AG09319 (cell line): ENCODE data around the gene UBE2R2.
"Not testable (repeated sequence)": the region's sequence is repeated elsewhere in the genome, so short reads cannot be mapped to it uniquely, and the experiment has no call there.

Experiments
- DNase-seq: peaks from one replicate; pipeline ENCODE4 v3.0.0-alpha.2; 2010; ENCODE audit warnings: low read depth; ENCODE audit errors: extremely low read depth
- TF ChIP-seq, protein P1 (sequence below): IDR thresholded peaks from 2 replicates; pipeline ENCODE4 v1.5.1; 2011; ENCODE audit warnings: low read depth, mild to moderate bottlenecking, inconsistent platforms, low read length, moderate library complexity

Gene UBE2R2

DNA sequence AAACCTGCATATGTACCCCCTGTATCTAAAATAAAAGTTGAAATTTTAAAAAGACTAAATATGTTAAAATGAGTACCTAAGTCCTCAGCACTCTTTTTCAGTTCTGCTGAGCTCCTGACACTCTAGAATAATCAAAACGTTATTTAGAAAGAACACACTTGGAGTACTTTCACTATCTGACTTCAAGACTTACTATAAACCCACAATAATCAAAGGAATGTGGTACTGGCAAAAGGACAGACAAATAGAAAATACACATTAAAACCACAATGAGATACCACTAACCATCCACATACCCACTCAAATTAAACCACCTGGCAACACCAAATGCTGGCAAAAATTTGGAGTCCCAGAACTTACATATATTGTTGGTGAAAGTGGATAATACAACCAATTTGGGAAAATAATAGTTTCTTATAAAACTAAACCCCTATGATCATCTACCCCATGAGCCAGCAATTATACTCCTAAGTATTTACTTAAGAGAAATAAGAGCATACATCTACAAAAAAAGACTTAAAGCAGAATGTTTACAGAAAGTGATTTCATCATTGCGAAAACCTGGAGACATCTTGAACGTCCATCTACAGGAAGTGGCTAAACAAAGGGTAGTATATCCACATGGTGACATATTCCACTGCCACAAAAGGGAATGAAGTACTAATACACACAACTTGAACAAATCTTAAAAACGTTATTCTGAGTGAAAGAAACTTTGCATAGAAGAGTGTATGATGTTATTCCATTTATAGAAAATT is 34.4 kb upstream of the UBE2R2 start:
- TF ChIP-seq, protein P1, sequence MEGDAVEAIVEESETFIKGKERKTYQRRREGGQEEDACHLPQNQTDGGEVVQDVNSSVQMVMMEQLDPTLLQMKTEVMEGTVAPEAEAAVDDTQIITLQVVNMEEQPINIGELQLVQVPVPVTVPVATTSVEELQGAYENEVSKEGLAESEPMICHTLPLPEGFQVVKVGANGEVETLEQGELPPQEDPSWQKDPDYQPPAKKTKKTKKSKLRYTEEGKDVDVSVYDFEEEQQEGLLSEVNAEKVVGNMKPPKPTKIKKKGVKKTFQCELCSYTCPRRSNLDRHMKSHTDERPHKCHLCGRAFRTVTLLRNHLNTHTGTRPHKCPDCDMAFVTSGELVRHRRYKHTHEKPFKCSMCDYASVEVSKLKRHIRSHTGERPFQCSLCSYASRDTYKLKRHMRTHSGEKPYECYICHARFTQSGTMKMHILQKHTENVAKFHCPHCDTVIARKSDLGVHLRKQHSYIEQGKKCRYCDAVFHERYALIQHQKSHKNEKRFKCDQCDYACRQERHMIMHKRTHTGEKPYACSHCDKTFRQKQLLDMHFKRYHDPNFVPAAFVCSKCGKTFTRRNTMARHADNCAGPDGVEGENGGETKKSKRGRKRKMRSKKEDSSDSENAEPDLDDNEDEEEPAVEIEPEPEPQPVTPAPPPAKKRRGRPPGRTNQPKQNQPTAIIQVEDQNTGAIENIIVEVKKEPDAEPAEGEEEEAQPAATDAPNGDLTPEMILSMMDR: no peak
- no peak for DNase-seq

DNA sequence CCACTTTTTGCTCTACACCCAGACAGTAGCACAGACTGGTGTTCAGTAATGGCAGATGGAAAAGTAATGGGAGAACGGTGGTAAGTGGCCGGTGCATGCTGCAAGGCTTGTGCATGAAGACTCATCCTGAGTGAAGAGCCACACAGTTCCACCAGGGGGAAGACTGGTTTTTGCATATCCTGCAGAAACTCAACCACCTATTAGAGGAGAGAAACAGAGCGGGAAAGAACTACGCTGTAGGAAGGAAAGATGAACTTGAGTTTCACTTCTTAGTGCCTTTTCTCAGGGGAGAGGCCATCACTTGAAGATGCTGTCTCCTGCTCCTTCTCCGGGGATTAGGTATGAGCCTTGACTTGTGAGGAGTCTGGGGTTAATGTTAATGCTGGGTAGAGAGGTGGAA is 31.0 kb upstream of the UBE2R2 start:
- no peak for DNase-seq
- TF ChIP-seq, protein P1: peak; percentile 24

DNA sequence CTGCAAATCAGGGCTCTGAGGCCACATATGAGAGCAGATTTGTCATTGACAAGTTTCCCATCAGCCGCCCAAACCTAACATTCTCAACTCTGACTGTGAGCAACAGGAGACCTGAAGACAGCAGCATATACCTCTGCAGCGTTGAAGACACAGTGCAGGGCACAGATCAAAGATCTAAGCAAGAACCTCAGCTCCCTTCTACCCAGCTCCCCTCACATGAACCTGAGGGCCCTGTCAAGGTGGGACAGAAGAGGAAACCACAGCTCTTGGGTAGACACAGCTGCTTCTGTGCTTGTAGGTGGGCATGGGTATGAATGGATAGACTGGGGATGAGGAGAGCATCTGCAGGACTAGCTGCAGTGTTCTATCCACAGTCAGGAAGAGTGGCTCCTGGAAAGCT is 30.3 kb upstream of the UBE2R2 start:
- no peak for DNase-seq
- TF ChIP-seq, protein P1: no peak

DNA sequence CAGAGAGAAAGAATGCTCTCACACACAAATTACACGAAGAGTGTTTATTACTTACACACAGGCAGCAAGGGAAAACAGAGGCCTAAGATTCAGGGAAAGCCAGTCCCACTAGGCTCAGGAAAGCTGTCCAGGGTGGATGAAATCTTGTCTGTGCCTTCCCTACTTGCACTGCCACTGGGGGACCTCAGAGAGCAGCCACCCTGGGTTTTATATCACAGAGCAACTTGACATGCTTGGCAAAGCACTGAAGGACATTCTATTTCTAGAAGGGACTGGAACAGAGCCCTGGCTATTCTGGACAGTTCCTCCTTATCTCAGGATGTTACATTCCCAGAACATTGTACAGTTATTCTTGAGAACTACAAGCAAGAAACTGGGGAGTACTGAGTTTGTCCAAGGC is 29.1 kb upstream of the UBE2R2 start:
- TF ChIP-seq, protein P1: no peak
- DNase-seq: no peak

DNA sequence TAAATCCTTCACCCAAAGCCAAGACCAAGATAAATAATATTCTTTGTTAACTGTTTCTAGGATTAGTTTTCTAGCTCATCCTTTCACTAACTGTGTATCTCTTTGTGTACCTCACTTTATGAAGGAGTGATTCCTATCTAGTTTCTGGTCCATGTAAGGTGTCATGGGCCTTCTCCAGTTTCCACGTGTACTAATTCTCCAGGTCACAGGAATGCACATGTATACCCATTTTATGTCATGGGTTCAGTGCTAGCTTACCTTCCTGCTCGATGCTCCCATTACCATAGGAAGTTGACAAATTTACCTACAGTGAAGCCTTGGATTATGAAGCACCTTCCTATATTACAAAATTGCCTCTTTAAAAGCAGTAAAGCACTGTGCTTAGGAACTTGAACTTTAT is 27.5 kb upstream of the UBE2R2 start:
- DNase-seq: not testable (repeated sequence)

DNA sequence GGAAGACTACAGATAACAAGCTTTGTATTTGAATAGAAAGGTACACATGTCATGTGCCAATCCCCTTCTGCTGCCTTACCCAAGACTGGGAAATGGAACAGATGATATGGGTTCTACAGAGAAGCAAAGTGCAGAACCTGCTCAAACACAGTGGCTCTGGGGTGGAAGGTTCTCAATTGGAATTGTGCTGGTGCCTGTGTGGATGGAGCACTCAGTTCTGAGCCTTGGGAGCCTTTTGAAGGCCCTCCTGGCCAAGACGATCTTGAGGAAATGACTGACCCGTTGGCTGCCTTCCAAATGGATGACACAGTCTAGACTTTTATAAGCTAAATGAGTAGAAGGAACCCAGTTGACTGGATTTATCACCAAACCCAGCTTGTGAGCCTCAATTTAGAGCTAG is 25.8 kb upstream of the UBE2R2 start:
- DNase-seq: no peak
- TF ChIP-seq, protein P1: no peak

DNA sequence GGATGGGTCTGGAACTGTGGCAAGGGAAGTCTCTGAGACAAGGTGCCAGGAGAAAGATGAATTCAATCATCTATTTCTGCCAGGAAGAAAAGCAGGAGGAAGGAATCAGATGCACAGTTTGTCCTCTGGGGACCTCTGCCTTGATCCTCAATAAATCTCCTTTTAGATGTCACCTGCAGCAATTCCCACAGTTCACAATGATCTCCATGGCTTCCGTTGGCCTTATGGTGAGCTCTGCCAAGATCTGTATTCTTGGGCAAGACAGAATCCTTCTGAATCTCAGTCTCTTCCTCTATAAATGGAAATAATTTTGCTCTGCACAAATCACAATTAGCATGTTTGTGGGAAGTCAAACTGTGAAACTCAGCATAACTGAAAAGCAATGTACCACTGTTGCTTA is 23.5 kb upstream of the UBE2R2 start:
- DNase-seq: not testable (repeated sequence)

DNA sequence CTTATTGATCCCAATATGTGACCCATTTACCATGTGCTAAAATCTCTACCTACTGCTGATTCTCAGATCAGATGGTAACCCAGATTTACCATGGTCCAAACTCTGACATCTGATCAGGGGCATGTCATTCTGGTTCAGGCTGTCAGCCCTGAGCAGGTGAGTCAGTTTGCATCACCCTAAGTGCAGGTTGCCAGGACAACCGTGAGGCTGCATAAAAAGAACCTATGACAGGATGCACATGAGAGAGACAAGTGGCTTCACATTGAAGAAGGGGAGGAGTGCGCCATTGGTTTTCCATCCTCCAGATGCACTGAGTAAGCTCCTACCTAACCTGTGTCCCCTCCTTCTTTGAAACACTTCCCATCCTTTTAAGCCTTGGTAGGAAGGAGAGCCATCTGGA is 22.4 kb upstream of the UBE2R2 start:
- no peak for DNase-seq
- TF ChIP-seq, protein P1: no peak
